Transverse colon (tissue), 3 donors: Measurements from ENCODE around the gene EID1.

Experiments used
- CTCF ChIP-seq, 5 experiments: fragments of 200-600 bp in 3 of 5; fragments of 450-650 bp in 2 of 5; sonication (generic) in 3 of 5; IDR thresholded peaks; 1 replicate in 2 of 5; 2 replicates in 3 of 5; pipeline ENCODE4 v1.5.1; 2016 to 2017; ENCODE audit warnings: antibody characterized with exemption in 5 of 5, inconsistent platforms in 3 of 5, mild to moderate bottlenecking in 2 of 5, moderate library complexity in 1 of 5
- POLR2A ChIP-seq: fragments of 450-650 bp; IDR thresholded peaks from one replicate; pipeline ENCODE4 v1.6.1; 2016; ENCODE audit warnings: antibody characterized with exemption, mild to moderate bottlenecking, moderate library complexity

- no peak for TF ChIP-seq CTCF (IDR thresholded peaks at IDR 0.05)
- no peak for TF ChIP-seq POLR2A
These were observed 51.7 kb downstream of the EID1 start for GRCh38 chr15:48929661-48930060.
